ENCODE measurements around the gene KLHL35. TPM values are rescaled to one million over a fixed set of nuclear protein-coding genes. Genes with fewer than 3 reads are reported as not detected.

Gene KLHL35
- total RNA-seq, 1 donor from 2014 or later: 0.77 TPM

GRCh38 chr11:75449271-75449670, 16.3 kb upstream of the KLHL35 start:
- no peaks in the 10 kb centered on the region for H3K4me1 Mint-ChIP-seq (ENCODE audit: low read depth, unreplicated experiment)
- no peak overlapping the region for H3K27ac Mint-ChIP-seq (ENCODE audit: unreplicated experiment)
- Histone ChIP-seq H3K27me3 (ENCODE audit: insufficient read depth, low read length) (no peaks in the 10 kb centered on the region), H3K4me3 (ENCODE audit: insufficient read depth, low read depth, low read length) (no peak overlapping the region), H3K9ac (ENCODE audit: low read length) (no peak overlapping the region), H3K4me1 (ENCODE audit: insufficient read depth, low read length) (peaks cover 3% of the 10 kb centered on the region), H3K27ac (ENCODE audit: low read depth, low read length) (no peak overlapping the region), H3K9me3 (ENCODE audit: insufficient read depth, low read depth, low read length) (no peaks in the 10 kb centered on the region), H2AFZ (ENCODE audit: low read depth, low read length) (no peak overlapping the region), H3K36me3 (ENCODE audit: insufficient read depth, low read length) (no peaks in the 10 kb centered on the region), H4K20me1 (ENCODE audit: insufficient read depth, low read length) (no peaks in the 10 kb centered on the region), H3K4me2 (ENCODE audit: low read length) (no peak overlapping the region), H3K79me2 (ENCODE audit: insufficient read depth, low read length) (no peaks in the 10 kb centered on the region)
- FAIRE-seq: no peak
- H3K36me3 Mint-ChIP-seq (ENCODE audit: low read depth, unreplicated experiment): peaks cover 2% of the 10 kb centered on the region
- H3K9me3 Mint-ChIP-seq (ENCODE audit: unreplicated experiment): no peaks in the 10 kb centered on the region
- H3K4me3 Mint-ChIP-seq (ENCODE audit: unreplicated experiment): no peak overlapping the region
- TF ChIP-seq EZH2 (IDR thresholded peaks at IDR 0.05; ENCODE audit: insufficient read depth, low read length): no peak
- TF ChIP-seq, protein P1, sequence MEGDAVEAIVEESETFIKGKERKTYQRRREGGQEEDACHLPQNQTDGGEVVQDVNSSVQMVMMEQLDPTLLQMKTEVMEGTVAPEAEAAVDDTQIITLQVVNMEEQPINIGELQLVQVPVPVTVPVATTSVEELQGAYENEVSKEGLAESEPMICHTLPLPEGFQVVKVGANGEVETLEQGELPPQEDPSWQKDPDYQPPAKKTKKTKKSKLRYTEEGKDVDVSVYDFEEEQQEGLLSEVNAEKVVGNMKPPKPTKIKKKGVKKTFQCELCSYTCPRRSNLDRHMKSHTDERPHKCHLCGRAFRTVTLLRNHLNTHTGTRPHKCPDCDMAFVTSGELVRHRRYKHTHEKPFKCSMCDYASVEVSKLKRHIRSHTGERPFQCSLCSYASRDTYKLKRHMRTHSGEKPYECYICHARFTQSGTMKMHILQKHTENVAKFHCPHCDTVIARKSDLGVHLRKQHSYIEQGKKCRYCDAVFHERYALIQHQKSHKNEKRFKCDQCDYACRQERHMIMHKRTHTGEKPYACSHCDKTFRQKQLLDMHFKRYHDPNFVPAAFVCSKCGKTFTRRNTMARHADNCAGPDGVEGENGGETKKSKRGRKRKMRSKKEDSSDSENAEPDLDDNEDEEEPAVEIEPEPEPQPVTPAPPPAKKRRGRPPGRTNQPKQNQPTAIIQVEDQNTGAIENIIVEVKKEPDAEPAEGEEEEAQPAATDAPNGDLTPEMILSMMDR (IDR thresholded peaks at IDR 0.05; ENCODE audit: insufficient read depth, low read depth, low read length): no peak
- H3K27me3 Mint-ChIP-seq (ENCODE audit: low read depth, unreplicated experiment): peaks cover 51% of the 10 kb centered on the region
- DNase-seq (ENCODE audit: low read depth): no peak

GRCh38 chr11:75447415-75447814, 14.4 kb upstream of the KLHL35 start:
- TF ChIP-seq, protein P1 (IDR thresholded peaks at IDR 0.05; ENCODE audit: insufficient read depth, low read depth, low read length): no peak
- TF ChIP-seq EZH2 (IDR thresholded peaks at IDR 0.05; ENCODE audit: insufficient read depth, low read length): no peak
- Mint-ChIP-seq H3K27me3 (ENCODE audit: low read depth, unreplicated experiment) (peaks cover 52% of the 10 kb centered on the region), H3K4me3 (ENCODE audit: unreplicated experiment) (no peak overlapping the region), H3K27ac (ENCODE audit: unreplicated experiment) (no peak overlapping the region), H3K36me3 (ENCODE audit: low read depth, unreplicated experiment) (peaks cover 2% of the 10 kb centered on the region), H3K4me1 (ENCODE audit: low read depth, unreplicated experiment) (no peaks in the 10 kb centered on the region), H3K9me3 (ENCODE audit: unreplicated experiment) (no peaks in the 10 kb centered on the region)
- Histone ChIP-seq H3K4me2 (ENCODE audit: low read length) (no peak overlapping the region), H3K79me2 (ENCODE audit: insufficient read depth, low read length) (no peaks in the 10 kb centered on the region), H3K27me3 (ENCODE audit: insufficient read depth, low read length) (no peaks in the 10 kb centered on the region), H3K4me1 (ENCODE audit: insufficient read depth, low read length) (no peaks in the 10 kb centered on the region), H3K9me3 (ENCODE audit: insufficient read depth, low read depth, low read length) (no peaks in the 10 kb centered on the region), H3K9ac (ENCODE audit: low read length) (no peak overlapping the region), H4K20me1 (ENCODE audit: insufficient read depth, low read length) (no peaks in the 10 kb centered on the region), H3K27ac (ENCODE audit: low read depth, low read length) (no peak overlapping the region), H2AFZ (ENCODE audit: low read depth, low read length) (no peak overlapping the region), H3K4me3 (ENCODE audit: insufficient read depth, low read depth, low read length) (no peak overlapping the region), H3K36me3 (ENCODE audit: insufficient read depth, low read length) (no peaks in the 10 kb centered on the region)
- FAIRE-seq (no peak), DNase-seq (ENCODE audit: low read depth) (no peak)

DNA sequence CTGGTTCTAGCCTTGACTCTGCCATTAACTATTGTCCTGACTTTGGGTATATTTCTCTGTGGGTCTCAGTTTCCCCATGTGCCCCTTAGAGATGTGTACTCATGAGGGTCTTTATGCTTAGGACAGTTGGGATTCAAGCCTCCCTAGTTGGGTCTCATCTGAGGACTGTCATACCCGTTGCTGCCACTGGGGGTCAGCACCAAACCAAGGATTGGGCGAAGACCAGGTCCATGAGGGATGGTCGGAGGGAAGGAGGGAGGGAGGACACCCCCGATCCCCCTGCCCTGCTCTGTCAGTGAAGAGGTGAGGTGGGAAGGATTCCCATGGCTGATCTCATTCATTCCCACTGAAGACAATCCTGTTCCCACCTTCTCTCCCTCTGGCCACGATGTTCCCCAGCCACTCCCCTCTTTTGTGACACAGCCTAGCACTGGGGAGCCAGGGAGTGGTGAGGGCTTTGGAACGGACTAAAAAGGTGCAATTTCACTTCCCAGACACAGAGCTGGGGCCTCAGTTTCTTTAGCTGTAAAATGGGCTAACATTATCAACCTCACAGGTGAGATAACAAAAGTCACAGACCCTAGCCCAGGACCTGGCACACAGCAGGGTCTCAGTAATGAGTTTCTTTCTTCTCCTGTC, 12.4 kb upstream of the KLHL35 start:
- FAIRE-seq: peak; percentile 84
- H3K27me3 Mint-ChIP-seq (ENCODE audit: low read depth, unreplicated experiment): peaks cover 44% of the 10 kb centered on the region
- DNase-seq (ENCODE audit: low read depth): no peak

More for the DNA sequence above, 12.4 kb upstream of the KLHL35 start:
- H3K27me3 ChIP-seq (ENCODE audit: insufficient read depth, low read length): no peaks in the 10 kb centered on the region
- no peaks in the 10 kb centered on the region for H3K36me3 ChIP-seq (ENCODE audit: insufficient read depth, low read length)
- Mint-ChIP-seq H3K4me3 (ENCODE audit: unreplicated experiment) (no peak overlapping the region), H3K9me3 (ENCODE audit: unreplicated experiment) (no peaks in the 10 kb centered on the region), H3K36me3 (ENCODE audit: low read depth, unreplicated experiment) (no peaks in the 10 kb centered on the region), H3K4me1 (ENCODE audit: low read depth, unreplicated experiment) (no peaks in the 10 kb centered on the region), H3K27ac (ENCODE audit: unreplicated experiment) (no peak overlapping the region)
- no peak overlapping the region for H3K27ac ChIP-seq (ENCODE audit: low read depth, low read length)
- no peak overlapping the region for H3K9ac ChIP-seq (ENCODE audit: low read length)
- no peaks in the 10 kb centered on the region for H4K20me1 ChIP-seq (ENCODE audit: insufficient read depth, low read length)
- H3K4me2 ChIP-seq (ENCODE audit: low read length): peak overlapping the region; percentile 10
- H3K4me3 ChIP-seq (ENCODE audit: insufficient read depth, low read depth, low read length): no peak overlapping the region
- peak overlapping the region; percentile 29 for H2AFZ ChIP-seq (ENCODE audit: low read depth, low read length)
- no peaks in the 10 kb centered on the region for H3K9me3 ChIP-seq (ENCODE audit: insufficient read depth, low read depth, low read length)
- no peaks in the 10 kb centered on the region for H3K79me2 ChIP-seq (ENCODE audit: insufficient read depth, low read length)
- no peak for TF ChIP-seq EZH2 (IDR thresholded peaks at IDR 0.05; ENCODE audit: insufficient read depth, low read length)
- TF ChIP-seq, protein P1 (IDR thresholded peaks at IDR 0.05; ENCODE audit: insufficient read depth, low read depth, low read length): peak; percentile 87
- H3K4me1 ChIP-seq (ENCODE audit: insufficient read depth, low read length): no peaks in the 10 kb centered on the region

Data from astrocyte (in vitro differentiated cells and primary cell).